GM19239 (cell line): ENCODE results near the gene ADGRB2.
A peak's percentile ranks its signal among the peaks of the same experiment; 100 is the strongest.

Experiments used
- DNase-seq: peaks from one replicate; pipeline ENCODE4 v3.0.0; 2011; ENCODE audit warnings: low spot score; ENCODE audit not compliant: insufficient read length
- FAIRE-seq: peaks from 2 replicates; lab custom pipeline; 2011; peaks lifted over from hg19 to GRCh38; lab: Jason Lieb, UNC

The ADGRB2 gene

GRCh38 chr1:31796707-31797106 is 32.6 kb upstream of the ADGRB2 start:
- no peak for FAIRE-seq
- DNase-seq: no peak

DNA sequence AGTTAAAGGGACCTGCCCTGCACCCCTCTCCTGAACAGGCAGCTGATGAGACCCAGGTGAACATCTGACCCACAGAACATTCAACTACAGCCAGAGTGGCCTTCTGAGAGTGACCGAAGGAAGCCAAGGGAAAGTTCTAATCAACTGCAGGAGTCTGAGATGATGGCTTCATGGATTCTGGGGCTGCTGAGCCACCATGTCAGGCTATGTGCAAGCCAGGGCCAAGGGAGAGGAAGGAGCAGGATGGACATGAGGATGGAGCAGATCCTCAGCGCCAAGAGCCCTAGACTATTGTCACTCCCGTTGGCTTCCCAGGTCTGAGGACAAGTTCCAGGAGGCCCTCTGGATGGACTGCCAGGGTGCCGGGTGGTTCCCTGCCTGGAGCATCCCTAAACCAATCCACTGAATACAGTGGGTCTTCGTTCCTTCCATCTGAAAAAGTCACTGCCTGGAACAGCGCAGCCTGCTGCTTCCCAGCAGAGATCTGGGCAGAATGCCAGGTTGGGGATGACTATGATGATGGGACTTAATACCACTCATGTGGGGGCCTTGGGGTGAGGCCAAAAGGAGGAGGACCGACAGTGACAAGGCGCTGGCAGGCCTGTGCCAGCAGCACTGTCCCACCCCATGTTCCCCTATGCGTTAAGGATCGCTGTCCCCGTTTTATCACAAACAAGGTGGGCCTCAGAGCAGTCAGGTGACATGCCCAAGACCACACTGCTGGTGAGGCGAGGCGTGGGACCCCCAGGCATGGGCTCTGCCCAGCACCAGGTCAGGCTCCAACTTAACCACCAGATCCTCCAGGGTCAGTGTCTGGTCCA is 31.9 kb upstream of the ADGRB2 start:
- DNase-seq: no peak
- FAIRE-seq: no peak

DNA sequence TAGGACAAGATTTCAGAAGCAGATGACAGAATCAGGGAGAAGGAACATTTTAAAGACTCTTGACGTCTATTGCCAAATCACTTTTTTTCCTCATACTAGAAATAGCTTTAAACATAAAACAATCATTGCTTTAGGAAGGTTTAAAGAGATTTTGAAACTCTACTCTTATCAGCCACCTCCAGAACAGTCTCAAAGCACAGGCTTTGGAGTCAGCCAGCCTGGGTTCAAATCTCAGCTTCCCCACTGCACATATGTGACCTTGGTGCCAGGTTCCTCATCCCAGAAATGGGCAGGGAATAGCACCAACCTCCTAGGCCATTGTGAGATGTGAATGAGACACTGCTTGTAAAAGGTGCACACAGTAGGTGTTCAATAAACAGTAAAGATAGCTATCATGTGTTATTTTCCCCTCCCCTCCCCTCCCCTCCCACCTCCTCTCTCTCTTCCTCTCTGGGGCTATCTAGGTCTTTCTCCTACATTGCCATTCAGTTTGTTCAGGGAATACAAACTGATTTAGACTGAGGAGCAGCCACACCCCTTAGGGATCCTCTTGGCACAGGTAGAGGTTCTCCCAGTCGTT is 31.0 kb upstream of the ADGRB2 start:
- no peak for DNase-seq
- no peak for FAIRE-seq

GRCh38 chr1:31793586-31794285 is 29.6 kb upstream of the ADGRB2 start:
- no peak for FAIRE-seq
- DNase-seq: no peak

DNA sequence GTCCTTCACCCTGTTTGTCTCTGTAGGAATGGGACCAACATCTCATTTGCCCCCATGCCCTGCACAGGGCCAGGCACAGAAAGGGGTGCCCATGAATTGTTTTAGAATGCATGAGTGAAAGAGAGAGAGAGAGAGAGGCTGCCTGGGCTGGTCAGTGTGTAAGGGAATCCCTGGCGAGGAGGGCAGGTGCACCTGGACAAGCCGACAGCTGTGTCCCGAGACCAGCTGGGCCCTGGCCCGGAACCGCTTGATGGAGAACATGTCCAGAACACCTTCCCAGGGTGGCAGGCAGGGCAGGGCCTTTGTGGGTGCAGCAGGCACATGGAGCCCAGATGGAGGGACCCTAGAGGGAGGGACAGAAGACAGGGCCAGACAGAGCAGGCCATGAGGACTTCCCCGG is 28.9 kb upstream of the ADGRB2 start:
- FAIRE-seq (no peak), DNase-seq (no peak)

- FAIRE-seq: no peak
- DNase-seq: no peak
These were observed 28.4 kb upstream of the ADGRB2 start for GRCh38 chr1:31792541-31792940.

GRCh38 chr1:31792116-31792515 is 28.0 kb upstream of the ADGRB2 start:
- FAIRE-seq (no peak), DNase-seq (no peak)

DNA sequence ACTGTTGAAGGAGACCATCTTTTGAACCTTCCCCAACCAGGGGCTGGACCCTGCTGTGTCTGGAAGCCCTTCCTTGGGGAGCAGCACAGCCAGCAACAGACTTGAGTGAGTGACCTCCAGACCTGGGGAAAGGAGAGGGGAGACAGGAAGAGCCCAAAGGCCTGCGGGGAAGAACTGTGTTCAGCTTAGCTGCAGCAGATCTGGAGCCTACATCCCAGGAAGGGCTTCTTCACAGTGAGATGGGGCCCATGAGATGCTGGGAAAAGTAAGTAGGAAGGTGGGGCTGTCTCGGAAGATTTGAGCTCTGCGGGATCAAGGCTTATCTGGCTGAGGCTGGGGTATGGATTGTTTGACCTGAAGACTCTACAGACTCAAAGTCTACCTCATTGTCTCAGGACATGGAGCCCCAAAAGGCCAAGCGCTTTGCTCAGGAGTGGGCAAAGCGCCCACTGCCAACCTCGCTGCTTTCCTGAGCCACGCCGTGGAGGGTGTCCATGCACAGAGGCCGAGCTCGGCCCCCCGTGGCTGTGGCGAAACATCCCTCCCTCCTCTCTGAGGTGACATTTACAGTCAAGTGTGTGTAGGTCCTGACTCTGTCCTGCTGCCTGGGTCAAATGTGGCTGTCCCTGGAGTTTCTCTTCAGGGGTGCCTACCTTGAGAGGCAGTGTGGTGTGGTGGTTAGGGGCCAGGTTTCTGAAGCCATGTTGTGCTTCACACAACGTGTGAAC is 27.2 kb upstream of the ADGRB2 start:
- FAIRE-seq (no peak), DNase-seq (no peak)

DNA sequence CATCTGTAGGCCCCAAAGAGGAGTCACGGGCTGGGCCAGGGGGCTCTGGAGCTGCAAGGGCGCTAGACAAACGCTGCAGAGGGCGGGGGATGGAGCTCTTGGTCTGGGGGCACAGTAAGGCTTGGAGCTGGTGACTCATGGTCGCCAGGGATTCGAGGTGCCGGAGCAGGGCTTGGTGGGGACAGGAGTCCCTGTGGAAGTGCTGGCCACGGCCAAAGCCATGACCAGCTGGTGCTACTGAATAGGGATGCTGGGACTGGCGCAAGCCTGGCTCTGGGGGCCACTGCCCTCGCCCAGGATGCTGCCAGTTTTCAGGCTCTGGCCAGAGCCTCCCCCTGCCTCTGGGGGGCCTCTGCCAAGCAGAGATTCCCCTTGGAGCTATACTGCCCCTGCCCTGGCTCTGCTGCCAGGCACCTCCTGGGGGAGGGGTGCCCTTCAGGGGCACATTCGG is 26.5 kb upstream of the ADGRB2 start:
- DNase-seq (no peak), FAIRE-seq (no peak)

DNA sequence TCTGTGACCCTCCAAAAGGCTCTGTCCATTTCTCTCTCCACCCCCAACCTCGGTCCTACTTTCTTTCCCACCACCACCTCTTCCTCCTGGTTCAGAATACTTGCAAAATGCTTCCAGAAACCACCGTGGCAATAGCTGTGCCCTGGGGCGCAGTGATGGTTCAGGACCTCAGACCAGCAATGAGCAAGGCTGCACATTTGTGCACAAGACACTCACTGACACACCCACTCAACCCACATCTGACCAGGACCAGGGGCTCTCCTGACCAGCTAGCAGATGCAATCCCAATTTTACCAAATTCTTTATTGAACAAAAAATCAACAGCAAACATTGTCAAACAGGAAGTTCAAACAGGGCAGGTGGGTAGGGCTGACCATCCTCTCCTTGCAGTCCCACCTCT is 26.0 kb upstream of the ADGRB2 start:
- DNase-seq (no peak), FAIRE-seq (no peak)

DNA sequence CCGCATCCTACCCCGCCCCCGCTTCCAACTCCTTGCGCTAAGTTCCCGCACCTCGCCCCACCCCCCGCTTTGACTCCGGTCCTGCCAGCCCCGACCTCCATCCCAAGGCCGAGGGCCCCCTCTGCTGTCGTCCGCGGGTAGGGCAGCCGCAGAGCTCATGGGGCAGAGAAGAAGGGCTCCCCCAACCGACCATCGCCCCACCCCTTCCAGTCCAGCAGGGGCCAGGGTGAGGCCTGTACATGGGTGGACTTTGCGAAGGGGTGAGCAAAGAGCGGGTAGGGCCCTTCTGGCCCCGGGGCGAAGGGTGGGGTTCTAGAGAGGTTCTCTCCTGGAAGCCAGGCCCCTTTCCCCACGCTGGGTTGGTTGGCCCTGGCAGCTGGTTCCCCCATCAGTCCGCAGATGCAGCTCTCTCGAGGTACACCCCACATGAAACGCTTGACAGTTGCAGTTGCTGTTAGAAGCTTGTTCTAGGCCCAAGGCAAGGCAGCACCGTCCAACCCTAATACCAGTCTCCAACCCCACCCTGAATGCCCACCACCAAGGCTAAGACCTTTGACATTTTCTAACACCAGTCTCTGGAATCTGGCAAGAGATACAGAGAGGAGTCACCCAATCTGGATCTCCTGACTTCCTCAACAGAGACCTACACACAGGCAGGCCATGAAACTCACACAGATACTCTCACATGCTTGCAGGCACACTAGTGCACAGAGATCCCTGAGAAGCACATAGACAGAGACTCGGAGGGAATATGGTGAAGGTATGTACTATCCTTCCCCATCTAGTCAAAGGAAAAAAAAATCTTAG is 25.3 kb upstream of the ADGRB2 start:
- peak; percentile 98 for DNase-seq
- FAIRE-seq: no peak

DNA sequence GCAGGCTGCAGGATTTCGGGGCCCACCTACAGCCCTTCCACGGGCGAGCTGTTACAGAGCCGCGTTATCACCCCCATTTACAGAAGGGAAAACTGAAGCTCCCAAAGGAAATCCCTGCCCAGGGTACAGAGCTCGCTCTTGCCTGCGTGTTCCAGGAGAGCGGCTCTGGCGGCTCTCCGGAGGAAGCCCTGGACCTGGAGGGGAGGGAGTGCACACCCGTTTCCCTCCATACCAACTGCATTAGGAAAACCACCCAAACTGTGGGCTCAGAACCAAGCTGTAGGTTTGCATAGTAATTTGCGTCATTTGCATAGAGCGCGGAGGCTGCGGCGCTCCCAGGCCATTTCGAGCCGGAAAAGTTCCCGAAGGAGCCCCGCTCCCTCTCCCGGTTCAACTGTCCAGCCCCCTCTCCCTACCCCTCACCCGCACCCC is 24.7 kb upstream of the ADGRB2 start:
- FAIRE-seq (no peak), DNase-seq (no peak)

DNA sequence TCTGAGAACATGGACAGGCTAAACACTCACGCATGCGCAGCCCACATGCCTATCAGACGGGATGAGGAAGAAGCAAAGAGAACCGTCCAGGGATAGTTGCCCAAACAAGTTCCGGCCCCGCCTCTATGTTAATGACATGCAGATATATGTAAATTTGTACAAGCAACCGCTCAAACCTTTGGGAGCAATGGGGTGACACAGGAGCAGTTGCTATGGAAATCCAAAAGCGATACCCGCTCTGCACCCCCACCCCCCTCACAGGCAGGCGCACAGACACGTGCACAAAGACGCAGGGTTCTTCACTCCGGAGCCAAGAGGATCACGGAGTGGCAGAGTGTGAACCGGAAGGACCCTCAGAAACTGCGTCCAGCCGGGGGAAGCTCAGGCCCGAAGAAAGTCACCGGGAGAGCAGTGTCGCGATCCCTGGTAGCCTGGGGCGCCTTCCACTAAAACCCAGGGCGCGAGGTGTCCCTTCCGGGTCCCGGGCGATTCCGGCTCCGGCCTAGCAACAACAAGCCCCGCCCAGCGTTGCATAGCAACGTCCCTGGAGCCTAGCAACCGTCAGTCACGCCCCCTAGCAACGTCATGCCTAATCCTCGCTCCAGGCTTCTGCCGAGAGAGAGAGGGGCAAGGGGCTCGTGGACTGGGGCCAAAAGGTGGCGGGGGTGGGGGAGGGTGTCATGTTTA is 24.1 kb upstream of the ADGRB2 start:
- DNase-seq (peak; percentile 93), FAIRE-seq (peak; percentile 100)

DNA sequence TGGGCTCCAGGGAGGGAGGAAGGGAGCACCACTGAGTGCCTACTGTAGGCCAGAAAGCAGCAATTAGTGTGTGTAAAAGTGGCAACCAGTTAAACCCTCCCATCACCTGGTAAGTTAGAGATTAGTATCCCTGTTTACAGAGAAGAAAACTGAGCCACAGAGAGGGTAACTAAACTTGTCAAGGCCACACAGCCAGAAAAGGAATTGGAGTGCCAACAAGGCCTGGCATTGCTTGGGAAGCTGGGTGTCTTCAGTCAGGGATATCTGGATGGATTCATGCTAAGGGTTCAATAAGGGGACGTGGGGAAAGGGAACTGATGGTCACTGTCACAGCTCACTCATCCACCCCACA is 23.6 kb upstream of the ADGRB2 start:
- FAIRE-seq: no peak
- DNase-seq: no peak

DNA sequence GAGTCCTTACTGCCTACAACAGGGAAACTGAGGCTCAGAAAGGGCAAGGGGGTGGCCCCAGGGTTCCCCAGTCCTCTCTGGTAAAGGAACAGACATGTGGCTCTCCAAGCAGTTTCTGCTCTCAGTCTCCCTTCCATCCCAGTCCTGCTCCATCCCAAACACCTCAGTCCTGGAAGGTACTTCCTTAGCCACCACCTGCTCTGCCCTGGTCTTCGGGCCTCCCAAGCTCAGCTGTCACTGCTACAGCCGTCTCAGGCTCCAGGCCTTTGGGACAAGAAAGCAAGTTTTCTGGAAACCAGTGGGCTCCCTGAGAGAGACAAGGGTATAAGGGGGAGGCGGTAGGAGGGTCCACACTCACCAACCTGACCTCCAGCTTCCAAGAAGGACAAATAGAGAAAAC is 23.1 kb upstream of the ADGRB2 start:
- FAIRE-seq (no peak), DNase-seq (no peak)

DNA sequence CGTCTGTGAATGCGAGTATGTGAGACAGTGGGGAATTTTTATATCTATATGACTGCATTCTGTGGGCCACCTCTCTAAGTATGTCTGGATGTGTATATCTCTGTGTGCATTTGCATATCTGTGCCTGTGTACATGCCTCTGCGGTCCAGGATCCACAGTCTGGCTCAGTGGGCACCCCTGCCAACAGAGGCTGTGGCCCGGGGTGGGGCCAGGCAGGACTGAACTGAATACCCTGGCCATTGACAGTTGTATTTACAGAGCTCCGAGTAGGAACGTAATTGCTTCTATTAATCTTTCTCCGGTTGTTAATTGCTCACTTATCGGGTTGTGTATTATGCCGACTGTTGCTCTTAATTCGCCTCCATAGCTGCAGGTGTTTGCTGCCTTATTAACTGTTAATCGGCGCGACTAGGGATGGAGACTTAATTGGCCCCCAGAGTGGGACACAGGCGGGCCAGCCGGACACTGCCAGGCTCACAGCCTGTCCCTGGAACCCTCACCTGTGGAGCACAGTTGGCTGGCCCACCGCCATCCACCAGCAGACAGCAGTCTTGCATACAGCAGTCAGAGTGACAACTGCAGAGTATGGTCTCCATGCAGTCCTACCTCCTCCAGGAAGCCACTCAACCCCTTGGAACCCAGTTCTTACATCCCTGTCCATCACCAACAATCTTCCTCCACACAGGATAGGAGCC is 22.4 kb upstream of the ADGRB2 start:
- DNase-seq: no peak
- FAIRE-seq: no peak

- no peak for DNase-seq
- no peak for FAIRE-seq
These were observed 21.8 kb upstream of the ADGRB2 start for GRCh38 chr1:31785947-31786290.

- DNase-seq: no peak
These were observed 21.1 kb upstream of the ADGRB2 start for GRCh38 chr1:31785020-31785946.

More at GRCh38 chr1:31785020-31785946, 21.1 kb upstream of the ADGRB2 start:
- FAIRE-seq: no peak
